Osteocyte (in vitro differentiated cells): ENCODE results near the gene METRNL. TPM values are rescaled to one million over a fixed set of nuclear protein-coding genes. Genes with fewer than 3 reads are reported as not detected.

Experiments used
- DNase-seq: peaks from one replicate; pipeline ENCODE4 v3.0.0; 2021; ENCODE audit warnings: mixed read lengths; ENCODE audit not compliant: unreplicated experiment; ENCODE audit errors: extremely low spot score
- H3K27ac Mint-ChIP-seq: one replicate; pipeline ENCODE4 v1.8.0; 2021; ENCODE audit warnings: mild to moderate bottlenecking, mixed read lengths; ENCODE audit not compliant: unreplicated experiment
- H3K27me3 Mint-ChIP-seq: one replicate; pipeline ENCODE4 v1.8.0; 2021; ENCODE audit warnings: mixed read lengths; ENCODE audit not compliant: unreplicated experiment
- H3K36me3 Mint-ChIP-seq: one replicate; pipeline ENCODE4 v1.8.0; 2021; ENCODE audit warnings: mixed read lengths; ENCODE audit not compliant: unreplicated experiment
- H3K4me1 Mint-ChIP-seq: one replicate; pipeline ENCODE4 v1.8.0; 2021; ENCODE audit warnings: mixed read lengths; ENCODE audit not compliant: unreplicated experiment
- H3K4me3 Mint-ChIP-seq: one replicate; pipeline ENCODE4 v1.8.0; 2021; ENCODE audit warnings: mild to moderate bottlenecking, moderate library complexity, mixed read lengths; ENCODE audit not compliant: unreplicated experiment
- H3K9me3 Mint-ChIP-seq: one replicate; pipeline ENCODE4 v1.8.0; 2021; ENCODE audit warnings: mixed read lengths; ENCODE audit not compliant: unreplicated experiment
- CTCF ChIP-seq: fragments of 200-600 bp; sonication (generic); IDR thresholded peaks from 2 replicates; pipeline ENCODE4 v1.5.0; 2021; ENCODE audit warnings: antibody characterized with exemption, mild to moderate bottlenecking, moderate library complexity
- total RNA-seq: library from RNA; stranded (reverse); gene quantifications from 2 replicates; pipeline ENCODE4 v1.2.1, GENCODE V29; 2021

METRNL gene
- total RNA-seq, 1 donor from 2014 or later = 214 TPM

- Mint-ChIP-seq H3K9me3 (no peaks in the 10 kb centered on the region), H3K27me3 (no peaks in the 10 kb centered on the region), H3K4me3 (no peak overlapping the region), H3K36me3 (no peaks in the 10 kb centered on the region), H3K27ac (no peak overlapping the region), H3K4me1 (peaks cover 12% of the 10 kb centered on the region)
- no peak for TF ChIP-seq CTCF
- no peak for DNase-seq
Measured at GRCh38 chr17:83075270-83075880, 4.0 kb upstream of the METRNL start.

- H3K9me3 Mint-ChIP-seq = no peaks in the 10 kb centered on the region
- no peak overlapping the region for H3K27ac Mint-ChIP-seq
- no peaks in the 10 kb centered on the region for H3K27me3 Mint-ChIP-seq
- H3K4me1 Mint-ChIP-seq = peaks cover 16% of the 10 kb centered on the region
- TF ChIP-seq CTCF = no peak
- no peak for DNase-seq
- no peaks in the 10 kb centered on the region for H3K36me3 Mint-ChIP-seq
- no peak overlapping the region for H3K4me3 Mint-ChIP-seq
Measured at GRCh38 chr17:83076938-83077337, 2.5 kb upstream of the METRNL start.

GRCh38 chr17:83077411-83077810 lies 2.0 kb upstream of the METRNL start:
- Mint-ChIP-seq H3K4me1 (peaks cover 21% of the 10 kb centered on the region), H3K9me3 (no peaks in the 10 kb centered on the region), H3K4me3 (peak overlapping the region; percentile 40), H3K36me3 (peaks cover 3% of the 10 kb centered on the region), H3K27ac (peak overlapping the region; percentile 4), H3K27me3 (no peaks in the 10 kb centered on the region)
- TF ChIP-seq CTCF = no peak
- no peak for DNase-seq

- DNase-seq = no peak
- no peak for TF ChIP-seq CTCF
- Mint-ChIP-seq H3K27me3 (no peaks in the 10 kb centered on the region), H3K4me3 (peak overlapping the region; percentile 42), H3K4me1 (peaks cover 26% of the 10 kb centered on the region), H3K36me3 (peaks cover 8% of the 10 kb centered on the region), H3K27ac (no peak overlapping the region), H3K9me3 (no peaks in the 10 kb centered on the region)
Measured at GRCh38 chr17:83077939-83078338, 1.5 kb upstream of the METRNL start.

GRCh38 chr17:83078378-83079351 lies 744 bp upstream of the METRNL start:
- H3K9me3 Mint-ChIP-seq = no peaks in the 10 kb centered on the region
- DNase-seq = no peak
- H3K4me1 Mint-ChIP-seq = peaks cover 33% of the 10 kb centered on the region
- no peak overlapping the region for H3K27ac Mint-ChIP-seq
- peaks cover 9% of the 10 kb centered on the region for H3K36me3 Mint-ChIP-seq
- no peaks in the 10 kb centered on the region for H3K27me3 Mint-ChIP-seq
- no peak for TF ChIP-seq CTCF
- peak overlapping the region; percentile 42 for H3K4me3 Mint-ChIP-seq
